Measurements from ENCODE around the gene TACC3.

Gene TACC3

GRCh38 chr4:1764670-1765069, 43.3 kb downstream of the TACC3 start:
- peaks cover 81% of the 10 kb centered on the region for H3K27me3 ChIP-seq
- no peaks in the 10 kb centered on the region for H3K4me1 ChIP-seq (ENCODE audit: control insufficient read depth in 1 of 2, insufficient read depth in 1 of 2, low read depth in 1 of 2, low read length in 1 of 2)
- TF ChIP-seq CTCF (IDR thresholded peaks at IDR 0.05): no peak
- H3K27ac ChIP-seq: no peak overlapping the region
- no peak overlapping the region for H3K4me3 ChIP-seq (ENCODE audit: low read depth in 1 of 2, low read length in 1 of 2)
- no peaks in the 10 kb centered on the region for H3K36me3 ChIP-seq
- H3K9me3 ChIP-seq: no peaks in the 10 kb centered on the region

GRCh38 chr4:1765409-1766072, 44.2 kb downstream of the TACC3 start:
- Histone ChIP-seq H3K9me3 (no peaks in the 10 kb centered on the region), H3K4me3 (ENCODE audit: low read depth in 1 of 2, low read length in 1 of 2) (no peak overlapping the region)

GRCh38 chr4:1766106-1767060, 45.1 kb downstream of the TACC3 start:
- Histone ChIP-seq H3K4me3 (ENCODE audit: low read depth in 1 of 2, low read length in 1 of 2) (no peak overlapping the region), H3K36me3 (no peaks in the 10 kb centered on the region), H3K4me1 (ENCODE audit: control insufficient read depth in 1 of 2, insufficient read depth in 1 of 2, low read depth in 1 of 2, low read length in 1 of 2) (no peaks in the 10 kb centered on the region), H3K9me3 (no peaks in the 10 kb centered on the region), H3K27me3 (peaks cover 98% of the 10 kb centered on the region), H3K27ac (no peak overlapping the region)
- no peak for TF ChIP-seq CTCF (IDR thresholded peaks at IDR 0.05)

More at GRCh38 chr4:1765409-1766072, 44.2 kb downstream of the TACC3 start:
- Histone ChIP-seq H3K27ac (no peak overlapping the region), H3K27me3 (peaks cover 90% of the 10 kb centered on the region), H3K4me1 (ENCODE audit: control insufficient read depth in 1 of 2, insufficient read depth in 1 of 2, low read depth in 1 of 2, low read length in 1 of 2) (no peaks in the 10 kb centered on the region), H3K36me3 (no peaks in the 10 kb centered on the region)
- TF ChIP-seq CTCF (IDR thresholded peaks at IDR 0.05): no peak

- Histone ChIP-seq H3K27ac (no peak overlapping the region), H3K4me3 (ENCODE audit: low read depth in 1 of 2, low read length in 1 of 2) (no peak overlapping the region), H3K9me3 (no peaks in the 10 kb centered on the region), H3K27me3 (peaks cover 100% of the 10 kb centered on the region), H3K4me1 (ENCODE audit: control insufficient read depth in 1 of 2, insufficient read depth in 1 of 2, low read depth in 1 of 2, low read length in 1 of 2) (no peaks in the 10 kb centered on the region), H3K36me3 (no peaks in the 10 kb centered on the region)
- TF ChIP-seq CTCF (IDR thresholded peaks at IDR 0.05): no peak
These were observed 45.9 kb downstream of the TACC3 start for GRCh38 chr4:1767061-1767769.

- no peaks in the 10 kb centered on the region for H3K36me3 ChIP-seq
- H3K27me3 ChIP-seq: peaks cover 100% of the 10 kb centered on the region
- H3K9me3 ChIP-seq: no peaks in the 10 kb centered on the region
- no peak overlapping the region for H3K4me3 ChIP-seq (ENCODE audit: low read depth in 1 of 2, low read length in 1 of 2)
- no peak overlapping the region for H3K27ac ChIP-seq
- no peak for TF ChIP-seq CTCF (IDR thresholded peaks at IDR 0.05)
- no peaks in the 10 kb centered on the region for H3K4me1 ChIP-seq (ENCODE audit: control insufficient read depth in 1 of 2, insufficient read depth in 1 of 2, low read depth in 1 of 2, low read length in 1 of 2)
These were observed 46.5 kb downstream of the TACC3 start for GRCh38 chr4:1767770-1768366.

Data from neutrophil (primary cell).